ENCODE results near the gene REP15. TPM values are rescaled to one million over a fixed set of nuclear protein-coding genes. Genes with fewer than 3 reads are reported as not detected.

The REP15 gene
- total RNA-seq, 4 donors from 2014 or later, result 1.8 to 7.2 (median 2.0) TPM

DNA sequence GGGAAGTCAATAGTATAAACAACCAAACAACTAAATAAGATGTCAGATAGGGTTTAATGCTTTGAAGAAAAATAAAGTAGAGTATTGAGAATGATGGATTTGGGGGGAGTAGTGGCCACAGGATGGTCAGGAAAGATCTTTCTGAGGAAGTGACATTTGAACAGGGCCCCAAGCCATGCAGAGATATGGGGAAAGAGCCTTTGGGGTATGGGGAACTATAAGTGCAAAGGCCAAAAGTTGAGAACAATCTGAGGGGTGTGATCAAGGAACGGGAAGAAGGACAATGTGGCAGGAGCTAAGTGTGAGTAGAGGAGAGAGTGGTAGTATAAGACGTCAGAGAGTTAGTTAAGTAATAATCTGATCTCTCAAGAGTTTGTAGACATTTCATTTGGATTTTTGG lies 15.7 kb downstream of the REP15 start:
- Histone ChIP-seq H3K27ac (no peak overlapping the region), H3K4me1 (peaks cover 10 to 11% of the 10 kb centered on the region in 2 donors), H3K36me3 (peaks cover 0 to 11% of the 10 kb centered on the region in 2 donors), H3K27me3 (no peaks in the 10 kb centered on the region), H3K9me3 (no peaks in the 10 kb centered on the region), H3K4me3 (replicated peaks in 1 of 3) (no peak overlapping the region)
- intact Hi-C loops (cut with DNase I), result no loop called here
- TF ChIP-seq CTCF (IDR thresholded peaks at IDR 0.05), result no peak
- no peak for TF ChIP-seq POLR2A (IDR thresholded peaks at IDR 0.05)
- no peak for DNase-seq
- 84% methylated on average over 2 of the region's 2 CpGs for WGBS, 2 donors

GRCh38 chr12:27723212-27723611 lies 27.0 kb downstream of the REP15 start:
- TF ChIP-seq POLR2A (IDR thresholded peaks at IDR 0.05) (no peak), CTCF (IDR thresholded peaks at IDR 0.05) (no peak)
- Histone ChIP-seq H3K9me3 (no peaks in the 10 kb centered on the region), H3K36me3 (peaks cover under 1 to 31% of the 10 kb centered on the region in 2 donors), H3K27me3 (no peaks in the 10 kb centered on the region), H3K27ac (no peak overlapping the region), H3K4me3 (replicated peaks in 1 of 3) (no peak overlapping the region), H3K4me1 (no peaks in the 10 kb centered on the region)
- WGBS, 2 donors, result 86 to 88% methylated on average over 1 of the region's 1 CpG
- no peak for DNase-seq
- intact Hi-C loops (cut with DNase I), result no loop called here

DNA sequence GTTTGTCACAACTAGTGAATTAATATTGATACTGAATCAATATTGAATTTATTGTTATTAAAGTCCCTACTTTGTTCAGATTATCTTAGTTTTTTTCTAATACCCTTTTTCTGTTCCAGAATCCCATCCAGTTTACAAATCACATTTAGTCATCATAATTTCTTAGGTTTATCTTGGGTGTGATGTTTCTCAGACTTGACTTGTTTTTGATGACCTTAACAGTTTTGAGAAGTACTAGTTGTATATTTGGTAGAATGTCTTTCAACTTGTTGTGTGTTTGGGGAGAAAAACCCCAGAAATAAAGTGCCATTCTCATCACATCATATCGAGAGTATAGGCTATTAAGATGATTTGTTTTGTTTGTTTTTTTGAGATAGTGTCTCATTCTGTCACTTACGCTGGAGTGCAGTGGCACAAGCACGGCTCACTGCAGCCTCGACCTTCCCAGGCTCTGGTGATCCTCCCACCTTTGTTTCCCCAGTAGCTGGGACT lies 33.9 kb downstream of the REP15 start:
- no peak for DNase-seq
- intact Hi-C loops (cut with DNase I), result loop anchor here (10.0 kb wide), 1 partner anchor 85 kb away; no protein-coding TSS in a partner anchor
- TF ChIP-seq CTCF (IDR thresholded peaks at IDR 0.05) (no peak), POLR2A (IDR thresholded peaks at IDR 0.05) (no peak)
- Histone ChIP-seq H3K9me3 (no peaks in the 10 kb centered on the region), H3K4me3 (replicated peaks in 1 of 3) (no peak overlapping the region), H3K27ac (no peak overlapping the region), H3K36me3 (peaks cover 0 to 2% of the 10 kb centered on the region in 2 donors), H3K27me3 (no peaks in the 10 kb centered on the region), H3K4me1 (no peaks in the 10 kb centered on the region)
- WGBS, 2 donors, result 91 to 94% methylated on average over 4 of the region's 4 CpGs

- no peaks in the 10 kb centered on the region for H3K9me3 ChIP-seq
- intact Hi-C loops (cut with DNase I), result loop anchor here (10.0 kb wide), 1 partner anchor 83 kb away; no protein-coding TSS in a partner anchor
- H3K4me3 ChIP-seq (replicated peaks in 1 of 3), result no peak overlapping the region
- 69% methylated on average over 2 of the region's 2 CpGs for WGBS, 2 donors
- no peak for DNase-seq
- H3K36me3 ChIP-seq, result peaks cover 0 to 3% of the 10 kb centered on the region in 2 donors
- TF ChIP-seq CTCF (IDR thresholded peaks at IDR 0.05), result no peak
- no peak for TF ChIP-seq POLR2A (IDR thresholded peaks at IDR 0.05)
- H3K4me1 ChIP-seq, result no peaks in the 10 kb centered on the region
- H3K27ac ChIP-seq, result no peak overlapping the region
- H3K27me3 ChIP-seq, result no peaks in the 10 kb centered on the region
Measured at GRCh38 chr12:27732281-27732680, 36.0 kb downstream of the REP15 start.

DNA sequence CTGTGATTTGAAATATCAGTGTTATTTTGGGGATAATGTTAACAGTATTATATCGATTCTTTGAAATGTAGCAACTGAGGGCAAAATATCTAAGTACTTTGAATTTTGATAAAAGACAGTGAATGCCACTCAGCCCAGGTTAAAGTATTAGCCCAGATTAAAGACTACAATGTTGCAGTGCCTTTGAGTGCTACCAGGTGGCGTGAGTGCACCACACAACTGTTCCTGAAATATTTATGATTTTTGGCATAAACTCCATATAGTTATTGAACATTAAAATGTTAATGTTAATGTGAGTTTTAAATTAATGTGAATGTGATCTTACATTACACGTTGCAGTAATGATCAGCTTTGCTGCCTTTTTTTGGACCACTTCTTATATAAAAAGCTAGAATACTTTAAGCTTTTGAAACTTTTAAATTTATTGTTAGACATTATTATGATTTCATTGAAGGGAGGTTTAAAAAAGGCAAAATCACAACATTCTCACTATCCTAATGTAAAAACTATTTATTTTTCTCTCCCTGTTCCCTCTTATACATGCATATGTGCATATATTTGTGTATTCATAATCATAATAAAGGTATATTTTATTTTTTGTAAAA lies 36.9 kb downstream of the REP15 start:
- H3K4me1 ChIP-seq, result no peaks in the 10 kb centered on the region
- TF ChIP-seq POLR2A (IDR thresholded peaks at IDR 0.05) (no peak), CTCF (IDR thresholded peaks at IDR 0.05) (peak; percentile 15 to 79 (median 73))
- intact Hi-C loops (cut with DNase I), result loop anchor here (10.0 kb wide), 1 partner anchor 82 kb away; no protein-coding TSS in a partner anchor
- WGBS, 2 donors, result 46 to 53% methylated on average over 3 of the region's 3 CpGs
- H3K27ac ChIP-seq, result no peak overlapping the region
- H3K27me3 ChIP-seq, result no peaks in the 10 kb centered on the region
- no peak overlapping the region for H3K4me3 ChIP-seq (replicated peaks in 1 of 3)
- DNase-seq, result peak; percentile 14 to 29
- no peaks in the 10 kb centered on the region for H3K9me3 ChIP-seq
- peaks cover under 1 to 3% of the 10 kb centered on the region in 2 donors for H3K36me3 ChIP-seq
